Stimulated activated CD4-positive, alpha-beta T cell treated with anti-CD3 and anti-CD28 coated beads, Interleukin-4, amount 100 ng/mL, for 4 hours (primary cell): ENCODE measurements around the gene SOD3.

Experiments
- DNase-seq, 2 experiments: peaks; one replicate each; pipeline ENCODE4 v3.0.0-alpha.2; 2020

Gene SOD3

DNA sequence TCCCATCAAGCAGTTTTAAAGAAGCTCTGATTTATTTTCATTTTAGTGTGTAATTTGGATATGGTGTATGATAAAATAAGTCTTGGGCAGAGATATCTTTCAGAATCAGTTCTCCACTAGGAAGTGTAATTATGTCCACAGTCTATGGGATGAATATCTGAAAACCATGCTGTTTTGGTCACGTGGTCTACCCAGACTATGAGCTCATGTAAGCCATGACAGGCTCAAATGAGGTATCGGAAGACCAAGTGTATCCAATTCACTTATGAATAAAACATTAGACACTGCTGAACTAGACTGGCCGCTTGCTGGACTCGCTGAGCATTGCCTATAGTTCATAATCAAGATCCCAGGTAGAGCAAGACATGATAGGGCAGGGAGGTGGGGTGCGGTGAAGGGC lies 50.5 kb downstream of the SOD3 start:
- DNase-seq, result no peak

DNA sequence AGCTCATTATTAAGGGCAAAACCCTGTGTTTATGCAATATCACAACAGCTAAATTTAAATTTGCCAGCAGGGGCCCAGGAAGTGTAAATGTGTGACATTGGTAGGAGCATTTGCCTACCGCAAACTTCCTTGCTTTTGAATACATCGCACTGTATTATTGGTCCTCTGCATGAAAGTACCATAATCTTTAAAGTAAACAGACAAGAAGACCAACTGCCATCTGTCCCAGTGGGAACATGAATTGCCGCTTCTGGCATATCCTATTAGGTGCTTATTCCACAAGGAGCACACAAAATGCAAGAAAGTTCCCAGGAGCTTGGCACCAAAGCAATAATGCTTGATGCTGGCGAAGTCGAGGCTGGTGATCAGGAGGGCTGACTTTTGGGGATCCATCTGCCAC lies 51.3 kb downstream of the SOD3 start:
- DNase-seq, result no peak

DNA sequence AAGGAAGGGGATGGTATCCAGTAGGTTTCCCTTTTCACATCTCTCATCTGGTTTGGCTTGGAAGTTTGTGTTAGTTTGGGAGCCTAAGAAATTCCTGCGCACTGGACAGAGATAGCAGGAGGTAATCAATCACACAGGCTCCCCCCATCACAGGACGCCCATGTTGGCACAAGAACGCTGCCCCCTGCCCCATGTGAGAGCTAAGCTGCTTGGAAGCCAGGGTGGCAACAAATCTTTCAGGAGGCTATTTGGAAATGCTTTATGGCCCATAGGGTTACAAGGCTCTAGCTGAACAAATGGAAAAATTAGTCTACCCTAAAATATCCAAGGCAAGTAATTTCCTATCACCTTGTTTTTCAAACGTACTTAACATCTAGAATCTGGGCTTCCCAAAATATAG lies 54.0 kb downstream of the SOD3 start:
- no peak for DNase-seq

DNA sequence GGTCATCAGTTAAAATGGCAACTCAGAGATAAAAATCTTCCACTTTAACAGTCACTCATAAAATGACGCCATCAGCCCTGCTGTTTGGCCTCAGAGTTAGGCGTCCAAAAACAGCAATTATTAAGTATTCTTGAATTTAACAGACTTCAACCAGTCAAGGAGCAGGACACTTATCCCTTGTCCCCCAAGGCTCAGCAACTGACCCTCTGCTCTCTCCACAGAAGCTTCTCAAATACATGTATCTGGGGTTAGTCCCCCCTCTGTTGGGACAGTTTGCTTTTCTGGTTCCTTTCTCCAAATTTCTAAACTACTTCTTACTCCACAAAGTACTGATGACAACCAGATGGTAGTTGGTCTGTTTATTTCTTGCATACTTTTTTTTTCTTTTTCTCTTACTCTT lies 54.4 kb downstream of the SOD3 start:
- no peak for DNase-seq
